ENCODE measurements around the gene GTPBP2. TPM values are rescaled to one million over a fixed set of nuclear protein-coding genes. Genes with fewer than 3 reads are reported as not detected.
A peak's percentile ranks its signal among the peaks of the same experiment; 100 is the strongest.

The GTPBP2 gene
- total and polyA plus RNA-seq, 2 of the 8 experiments (the other 6 are each of a cell fraction or from before 2014, with no cell fraction given), result 58.3 to 86.1 TPM

GRCh38 chr6:43623880-43624785, 4.9 kb downstream of the GTPBP2 start:
- H3K14ac ChIP-seq (ENCODE audit: insufficient read length), result no peak overlapping the region
- ChIA-PET CTCF (ENCODE audit: partially characterized antibody) (interaction anchor here (0.7 to 4.0 kb wide), 2 partner anchors 16 to 72 kb away, joined by 4 to 23 read pairs; no protein-coding TSS in a partner anchor), POLR2A (ENCODE audit: partially characterized antibody) (interaction anchor here (0.8 to 2.3 kb wide), 5 partner anchors 9 to 27 kb away, joined by 3 to 14 read pairs (median 5); no protein-coding TSS in a partner anchor)
- H3K27ac ChIP-seq (ENCODE audit: low read depth, low read length), result no peak overlapping the region
- no peak overlapping the region for H4K8ac ChIP-seq (ENCODE audit: extremely low read depth, insufficient read depth, low read length)
- H3K27me3 ChIP-seq (replicated peaks in 1 of 4; ENCODE audit: control insufficient read depth in 3 of 4, extremely low read depth in 1 of 4, insufficient read depth in 3 of 4, low read length in 3 of 4), result no peaks in the 10 kb centered on the region
- 92% methylated on average over 12 of the region's 12 CpGs; no CpG with 5 or more reads in 1 of the 2 experiments for WGBS, 2 experiments (ENCODE audit: extremely low coverage in 1 of 2, insufficient coverage in 1 of 2, insufficient read length in 1 of 2, insufficient replicate concordance in 2 of 2, low coverage in 1 of 2, low lambda C conversion rate in 2 of 2, missing lambda C conversion rate in 1 of 2)
- no peak overlapping the region for H2BK5ac ChIP-seq (ENCODE audit: low read depth, low read length)
- no peaks in the 10 kb centered on the region for H3K4me1 ChIP-seq (replicated peaks in 1 of 4; ENCODE audit: control insufficient read depth in 3 of 4, insufficient read depth in 4 of 4, low read length in 3 of 4)
- FAIRE-seq (no peak), DNase-seq (ENCODE audit: low read depth in 1 of 2, low spot score in 2 of 2) (no peak)
- peaks cover 8% of the 10 kb centered on the region for H3K79me1 ChIP-seq (ENCODE audit: low read depth, low read length)
- H2BK20ac ChIP-seq (ENCODE audit: low read length), result no peak overlapping the region
- H2BK120ac ChIP-seq (replicated peaks; ENCODE audit: low read depth, low read length), result no peak overlapping the region
- H2BK12ac ChIP-seq (ENCODE audit: low read depth, low read length), result no peak overlapping the region
- no peak overlapping the region for H3K9ac ChIP-seq (replicated peaks in 1 of 4; ENCODE audit: extremely low read depth in 1 of 4, low read depth in 3 of 4, low read length in 3 of 4)
- no peak overlapping the region for H4K5ac ChIP-seq (ENCODE audit: insufficient read length, low read depth, low read length)
- no peak overlapping the region for H3K56ac ChIP-seq (replicated peaks; ENCODE audit: insufficient read length, low read depth, low read length)
- no peak overlapping the region for H4K91ac ChIP-seq (replicated peaks; ENCODE audit: insufficient read length, low read length)
- H3K23ac ChIP-seq (ENCODE audit: insufficient read length), result no peak overlapping the region
- no peak overlapping the region for H2BK15ac ChIP-seq (ENCODE audit: low read length)
- peaks cover 8 to 14% of the 10 kb centered on the region in 2 experiments for H4K20me1 ChIP-seq (replicated peaks in 1 of 2; ENCODE audit: control insufficient read depth in 1 of 2, insufficient read depth in 2 of 2, low read length in 2 of 2)
- H3K4me3 ChIP-seq (ENCODE audit: extremely low read depth in 1 of 4, insufficient read depth in 2 of 4, low read depth in 3 of 4, low read length in 4 of 4), result no peak overlapping the region
- H2AFZ ChIP-seq (ENCODE audit: low read length), result no peak overlapping the region
- peaks cover 3% of the 10 kb centered on the region for H3K23me2 ChIP-seq (ENCODE audit: low read depth, low read length)
- H3K4ac ChIP-seq (replicated peaks; ENCODE audit: insufficient read length, low read depth, low read length), result no peak overlapping the region
- H3K18ac ChIP-seq (ENCODE audit: extremely low read depth, low read length), result no peak overlapping the region
- H3K9me3 ChIP-seq (ENCODE audit: insufficient read depth in 2 of 2, low read depth in 1 of 2, low read length in 1 of 2), result no peaks in the 10 kb centered on the region
- H3K36me3 ChIP-seq (ENCODE audit: control insufficient read depth in 2 of 4, insufficient read depth in 4 of 4, low read length in 3 of 4), result peaks cover 36 to 71% (median 57%) of the 10 kb centered on the region in 4 experiments
- peaks cover 0 to 18% of the 10 kb centered on the region in 2 experiments; a peak in 2 of 4 replicates for H3K79me2 ChIP-seq (ENCODE audit: control insufficient read depth in 1 of 2, insufficient read depth in 2 of 2, low read length in 2 of 2)
- no peak overlapping the region for H3K4me2 ChIP-seq (ENCODE audit: insufficient read depth in 1 of 2, low read depth in 2 of 2, low read length in 2 of 2)
- TF ChIP-seq POLR2A (IDR thresholded peaks at IDR 0.05; ENCODE audit: control extremely low read depth in 1 of 2, low read depth in 2 of 2, low read length in 2 of 2) (peak in 1 of 2 experiments; percentile 7; a peak in 1 of 3 replicates), POLR2AphosphoS5 (IDR thresholded peaks at IDR 0.05; ENCODE audit: low read depth, low read length) (no peak)
- H2AK5ac ChIP-seq (ENCODE audit: low read depth, low read length), result no peak overlapping the region
